SHP77 treated with DMSO at 0.1 percent for 48 hours (cell line): ENCODE data around the gene PAM16.
"Not testable (repeated sequence)": the region's sequence is repeated elsewhere in the genome, so short reads cannot be mapped to it uniquely, and the experiment has no call there.

Source experiments
- DNase-seq: peaks from one replicate; lab custom pipeline; 2025; lab: John Stamatoyannopoulos, UW

The PAM16 gene

GRCh38 chr16:4350787-4351659 is at the start of gene PAM16:
Gene PAM16, minus strand, starts transcription at chr16:4351321. Its CDS starts 87 bp downstream, at chr16:4351234.
- DNase-seq: peak; percentile 80

GRCh38 chr16:4399001-4399730 is 48.0 kb upstream of the PAM16 start:
- DNase-seq: no peak

- DNase-seq: no peak
These were observed 44.1 kb upstream of the PAM16 start for GRCh38 chr16:4395055-4395726.

DNA sequence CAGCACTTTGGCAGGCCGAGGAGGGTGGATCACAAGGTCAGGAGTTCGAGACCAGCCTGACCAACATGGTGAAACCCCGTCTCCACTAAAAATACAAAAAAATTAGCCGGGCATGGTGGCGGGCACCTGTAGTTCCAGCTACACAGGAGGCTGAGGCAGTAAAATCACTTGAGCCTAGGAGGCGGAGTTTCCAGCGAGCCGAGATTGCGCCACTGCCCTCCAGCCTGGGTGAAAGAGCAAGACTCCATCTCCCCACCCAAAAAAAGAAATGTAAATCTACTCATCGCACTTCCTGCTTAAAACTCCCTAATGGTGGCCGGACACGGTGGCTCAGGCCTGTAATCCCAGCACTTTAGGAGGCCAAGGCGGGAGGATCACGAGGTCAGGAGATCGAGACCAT is 42.7 kb upstream of the PAM16 start:
- DNase-seq: not testable (repeated sequence)

DNA sequence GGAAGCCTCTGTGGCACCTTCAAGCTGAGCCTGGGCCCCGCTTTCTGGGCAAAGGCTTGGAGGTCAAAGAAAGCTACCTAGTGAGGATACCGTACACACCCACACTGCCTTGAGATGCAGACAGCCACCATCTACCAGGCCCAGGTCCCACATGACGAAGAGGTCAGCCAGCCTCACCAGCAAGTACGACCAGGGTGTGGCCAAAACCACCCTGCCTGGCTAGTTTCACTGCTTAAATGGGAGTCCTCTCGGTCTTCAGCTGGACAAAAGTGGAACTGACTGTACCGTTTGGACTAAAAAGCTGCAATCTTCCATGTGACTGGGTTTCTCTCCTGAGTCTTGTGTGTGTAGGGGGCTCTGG is 42.1 kb upstream of the PAM16 start:
- no peak for DNase-seq

GRCh38 chr16:4392382-4393239 is 41.5 kb upstream of the PAM16 start:
- DNase-seq: peak; percentile 58

GRCh38 chr16:4391631-4392381 is 40.7 kb upstream of the PAM16 start:
- no peak for DNase-seq

GRCh38 chr16:4390266-4391260 is 39.4 kb upstream of the PAM16 start:
- DNase-seq: no peak

GRCh38 chr16:4389051-4389955 is 38.2 kb upstream of the PAM16 start:
- DNase-seq: no peak

GRCh38 chr16:4388271-4389021 is 37.3 kb upstream of the PAM16 start:
- no peak for DNase-seq

- no peak for DNase-seq
These were observed 36.7 kb upstream of the PAM16 start for GRCh38 chr16:4387781-4388180.

GRCh38 chr16:4386951-4387565 is 35.9 kb upstream of the PAM16 start:
- DNase-seq: no peak

GRCh38 chr16:4386451-4386805 is 35.3 kb upstream of the PAM16 start:
- DNase-seq: no peak

- DNase-seq: no peak
These were observed 34.8 kb upstream of the PAM16 start for GRCh38 chr16:4385789-4386450.

DNA sequence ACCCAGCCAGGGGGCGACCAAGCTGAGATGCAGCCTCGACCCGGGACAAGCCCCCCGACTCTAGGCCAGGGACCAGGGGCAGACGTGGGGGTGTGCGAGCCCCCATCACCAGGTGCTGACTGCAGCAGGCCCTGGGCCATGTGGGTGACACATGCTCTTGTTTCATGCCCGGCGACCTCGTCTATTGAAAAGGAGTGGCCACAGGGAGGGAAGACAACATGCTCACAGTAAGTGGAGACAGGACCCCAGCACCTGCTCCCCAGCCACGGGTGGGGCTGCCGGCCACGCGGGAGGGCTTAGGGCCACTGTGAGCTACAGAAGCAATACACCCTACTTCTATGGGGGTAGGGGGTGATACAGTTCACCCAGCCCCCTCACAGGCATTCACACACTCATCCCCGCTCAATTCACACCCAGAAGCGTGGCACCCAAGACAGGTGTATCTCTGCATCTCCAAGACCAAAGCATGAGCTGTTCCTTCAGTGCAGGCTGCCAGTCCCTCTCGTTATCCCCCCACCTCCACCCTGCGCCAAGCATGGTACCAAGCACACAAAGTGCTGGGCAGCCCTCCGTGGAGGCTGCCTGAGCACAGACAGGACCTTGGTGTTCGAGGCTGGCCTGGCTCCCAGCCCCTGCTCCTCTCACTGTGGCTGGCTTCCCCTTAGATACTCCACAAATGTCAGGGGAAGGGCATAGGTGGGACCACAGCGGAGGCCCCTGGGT is 34.1 kb upstream of the PAM16 start:
- no peak for DNase-seq

DNA sequence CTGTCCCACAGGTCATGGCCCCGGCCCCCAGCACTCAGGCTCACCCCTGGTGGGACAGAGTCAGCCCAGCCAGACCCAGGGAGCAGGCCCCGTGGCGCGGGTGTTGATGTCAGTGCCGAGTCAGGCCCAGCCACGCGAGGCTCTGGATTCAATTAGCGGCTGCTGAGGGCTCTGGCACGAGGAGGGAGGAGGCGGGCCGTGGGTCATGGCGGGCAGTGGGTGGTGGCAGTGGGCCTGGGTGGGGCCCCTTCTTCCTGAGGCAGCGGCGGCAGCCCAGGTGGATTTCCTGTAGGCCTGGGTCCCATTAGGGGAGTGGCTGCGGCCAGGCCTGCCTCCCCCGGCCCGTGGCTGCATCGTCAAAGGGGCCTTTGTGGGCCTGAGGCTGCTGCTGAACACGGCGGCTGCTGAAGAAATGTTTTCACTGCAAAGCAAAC is 33.4 kb upstream of the PAM16 start:
- no peak for DNase-seq
